HepG2 (cell line): ENCODE data around the gene AP2S1. TPM values are rescaled to one million over a fixed set of nuclear protein-coding genes. Genes with fewer than 3 reads are reported as not detected.

Source experiments
- AHDC1 ChIP-seq: sonication (generic); formaldehyde crosslinking; IDR thresholded peaks from 2 replicates; pipeline ENCODE4 v1.5.1; 2020; ENCODE audit warnings: mild to moderate bottlenecking, missing genetic modification reagents, borderline replicate concordance
- ASH2L ChIP-seq: fragments of 300-600, 200-600 bp; sonication (generic); IDR thresholded peaks from 2 replicates; pipeline ENCODE4 v1.7.0; 2017; ENCODE audit warnings: low read depth, mild to moderate bottlenecking, moderate library complexity, mixed read lengths, low read length; ENCODE audit not compliant: insufficient read length
- CBFB ChIP-seq: sonication (generic); formaldehyde crosslinking; IDR thresholded peaks from 2 replicates; pipeline ENCODE4 v1.4.0; 2020; ENCODE audit warnings: missing genetic modification reagents
- NR2F1 ChIP-seq, 2 experiments: fragments of 450-650 bp in 1 of 2; formaldehyde crosslinking in 1 of 2; IDR thresholded peaks; 2 replicates each; pipeline versions ENCODE4 v1.5.0 to v1.6.1; 2016 to 2020; ENCODE audit warnings: mild to moderate bottlenecking in 1 of 2, missing compliant biosample characterization in 1 of 2, missing genetic modification reagents in 1 of 2, moderate library complexity in 1 of 2
- PLRG1 ChIP-seq: fragments of 450-650 bp; conservative IDR thresholded peaks from 2 replicates; pipeline ENCODE4 v1.6.1; 2016
- PREB ChIP-seq: sonication (generic); formaldehyde crosslinking; IDR thresholded peaks from 2 replicates; pipeline ENCODE4 v1.4.0; 2020; ENCODE audit warnings: missing genetic modification reagents
- ZBTB42 ChIP-seq: sonication (generic); formaldehyde crosslinking; IDR thresholded peaks from 2 replicates; pipeline ENCODE4 v1.5.0; 2020; ENCODE audit warnings: mild to moderate bottlenecking, missing genetic modification reagents
- ZFP36 ChIP-seq: fragments of 150-350 bp; IDR thresholded peaks from 2 replicates; pipeline ENCODE4 v1.6.1; 2018; ENCODE audit warnings: borderline replicate concordance, low read length, low read depth; ENCODE audit not compliant: partially characterized antibody
- ZFP41 ChIP-seq: sonication (generic); formaldehyde crosslinking; IDR thresholded peaks from 2 replicates; pipeline ENCODE4 v1.4.0; 2020; ENCODE audit warnings: mild to moderate bottlenecking, missing genetic modification reagents, borderline replicate concordance
- ZNF207 ChIP-seq: fragments of 450-650 bp; IDR thresholded peaks from 2 replicates; pipeline ENCODE4 v1.6.1; 2016; ENCODE audit warnings: antibody characterized with exemption, borderline replicate concordance
- ZNF256 ChIP-seq: sonication (generic); formaldehyde crosslinking; conservative IDR thresholded peaks from 2 replicates; pipeline ENCODE4 v1.4.0; 2020; ENCODE audit warnings: missing genetic modification reagents
- ZNF326 ChIP-seq: sonication (generic); formaldehyde crosslinking; IDR thresholded peaks from 2 replicates; pipeline ENCODE4 v1.4.0; 2020; ENCODE audit warnings: missing genetic modification reagents, borderline replicate concordance
- ZNF333 ChIP-seq: sonication (generic); formaldehyde crosslinking; IDR thresholded peaks from 2 replicates; pipeline ENCODE4 v1.4.0; 2020; ENCODE audit warnings: mild to moderate bottlenecking, missing genetic modification reagents, borderline replicate concordance
- ZNF367 ChIP-seq: sonication (generic); formaldehyde crosslinking; IDR thresholded peaks from 2 replicates; pipeline ENCODE4 v1.4.0; 2020; ENCODE audit warnings: missing genetic modification reagents, borderline replicate concordance
- ZNF432 ChIP-seq: sonication (generic); formaldehyde crosslinking; IDR thresholded peaks from 2 replicates; pipeline ENCODE4 v1.5.0; 2020; ENCODE audit warnings: missing genetic modification reagents, mild to moderate bottlenecking, borderline replicate concordance
- ZNF773 ChIP-seq: sonication (generic); formaldehyde crosslinking; IDR thresholded peaks from 2 replicates; pipeline ENCODE4 v1.4.0; 2020; ENCODE audit warnings: missing genetic modification reagents, borderline replicate concordance
- ZNF878 ChIP-seq: sonication (generic); formaldehyde crosslinking; IDR thresholded peaks from 2 replicates; pipeline ENCODE4 v1.8.1; 2023; ENCODE audit warnings: mild to moderate bottlenecking, missing genetic modification reagents, moderate library complexity
- polyA plus RNA-seq, 8 experiments: library from polyadenylated mRNA; depleted of rRNA in 3 of 8; stranded (reverse) in 7 of 8; unstranded in 1 of 8; fragments of >200 nt; fragmentation: Illumina TruSeq in 4 of 8; extraction: Trizol in 4 of 8; gene quantifications; 2 replicates each; pipeline versions ENCODE4 v1.2.1 to v1.2.3, GENCODE V29; 2011 to 2016; ENCODE audit warnings: low read depth in 4 of 8, missing spikeins in 1 of 8, mixed read lengths in 1 of 8; ENCODE audit not compliant: insufficient read depth in 1 of 8
- total RNA-seq, 5 experiments: library from RNA; depleted of rRNA; stranded (reverse); fragments of >200 nt; fragmentation: Illumina TruSeq; extraction: Trizol; gene quantifications; 2 replicates each; pipeline ENCODE4 v1.2.3, GENCODE V29; 2016; ENCODE audit warnings: low read depth in 1 of 5
- TF ChIP-seq, protein P1 (sequence below): sonication (generic); formaldehyde crosslinking; IDR thresholded peaks from 2 replicates; pipeline ENCODE4 v1.5.0; 2020; ENCODE audit warnings: mild to moderate bottlenecking, missing genetic modification reagents
- TF ChIP-seq, protein P2 (sequence below): sonication (generic); formaldehyde crosslinking; IDR thresholded peaks from 2 replicates; pipeline ENCODE4 v1.5.0; 2020; ENCODE audit warnings: missing genetic modification reagents

Gene AP2S1
- total and polyA plus RNA-seq, 2 of the 13 experiments (the other 11 are each of a cell fraction or from before 2014, with no cell fraction given) = 45.2 to 86.1 TPM

DNA sequence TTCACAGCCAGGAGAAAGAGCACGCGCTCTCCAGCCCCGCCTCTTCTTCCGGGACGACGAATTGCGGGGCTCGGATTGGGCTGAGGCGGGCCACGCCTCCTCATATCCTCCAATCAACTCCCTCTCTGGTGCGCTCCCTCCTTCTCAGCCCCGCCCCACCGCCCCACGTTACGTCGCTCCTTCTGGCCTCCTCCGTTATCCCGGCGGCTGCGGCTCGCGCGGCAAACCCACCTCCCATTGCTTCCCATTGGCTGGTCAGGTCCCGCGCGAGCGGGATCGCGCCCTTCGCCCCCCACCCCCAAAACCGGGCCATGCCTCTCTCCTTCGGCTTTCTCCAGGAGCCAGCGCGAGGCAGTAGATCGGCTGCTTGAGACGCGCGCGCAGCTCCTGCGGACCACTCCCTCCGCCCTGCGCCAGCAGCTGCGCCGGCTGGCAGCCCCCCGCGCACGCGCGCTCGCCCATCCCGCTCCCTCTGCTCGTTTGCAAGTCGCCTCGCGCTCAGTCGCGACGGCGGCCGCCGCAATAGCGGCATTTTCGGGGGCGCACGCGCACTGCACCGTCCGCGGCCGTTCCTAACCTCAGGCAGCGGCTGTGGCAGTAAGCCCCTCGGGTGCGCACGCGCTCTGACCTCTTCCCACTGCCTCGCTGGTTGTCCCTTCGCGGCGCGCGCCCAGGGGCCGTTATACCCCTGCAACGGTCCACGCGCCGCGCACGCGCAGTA lies 9.6 kb upstream of the AP2S1 start (continued):
- TF ChIP-seq ZNF333 = peak; percentile 76; the same call in 1 of the 2 replicates
- TF ChIP-seq ZNF326 (CRISPR knock-in tag) = no peak
- TF ChIP-seq, protein P1, sequence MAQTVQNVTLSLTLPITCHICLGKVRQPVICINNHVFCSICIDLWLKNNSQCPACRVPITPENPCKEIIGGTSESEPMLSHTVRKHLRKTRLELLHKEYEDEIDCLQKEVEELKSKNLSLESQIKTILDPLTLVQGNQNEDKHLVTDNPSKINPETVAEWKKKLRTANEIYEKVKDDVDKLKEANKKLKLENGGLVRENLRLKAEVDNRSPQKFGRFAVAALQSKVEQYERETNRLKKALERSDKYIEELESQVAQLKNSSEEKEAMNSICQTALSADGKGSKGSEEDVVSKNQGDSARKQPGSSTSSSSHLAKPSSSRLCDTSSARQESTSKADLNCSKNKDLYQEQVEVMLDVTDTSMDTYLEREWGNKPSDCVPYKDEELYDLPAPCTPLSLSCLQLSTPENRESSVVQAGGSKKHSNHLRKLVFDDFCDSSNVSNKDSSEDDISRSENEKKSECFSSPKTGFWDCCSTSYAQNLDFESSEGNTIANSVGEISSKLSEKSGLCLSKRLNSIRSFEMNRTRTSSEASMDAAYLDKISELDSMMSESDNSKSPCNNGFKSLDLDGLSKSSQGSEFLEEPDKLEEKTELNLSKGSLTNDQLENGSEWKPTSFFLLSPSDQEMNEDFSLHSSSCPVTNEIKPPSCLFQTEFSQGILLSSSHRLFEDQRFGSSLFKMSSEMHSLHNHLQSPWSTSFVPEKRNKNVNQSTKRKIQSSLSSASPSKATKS (CRISPR knock-in tag) = no peak
- TF ChIP-seq, protein P2, sequence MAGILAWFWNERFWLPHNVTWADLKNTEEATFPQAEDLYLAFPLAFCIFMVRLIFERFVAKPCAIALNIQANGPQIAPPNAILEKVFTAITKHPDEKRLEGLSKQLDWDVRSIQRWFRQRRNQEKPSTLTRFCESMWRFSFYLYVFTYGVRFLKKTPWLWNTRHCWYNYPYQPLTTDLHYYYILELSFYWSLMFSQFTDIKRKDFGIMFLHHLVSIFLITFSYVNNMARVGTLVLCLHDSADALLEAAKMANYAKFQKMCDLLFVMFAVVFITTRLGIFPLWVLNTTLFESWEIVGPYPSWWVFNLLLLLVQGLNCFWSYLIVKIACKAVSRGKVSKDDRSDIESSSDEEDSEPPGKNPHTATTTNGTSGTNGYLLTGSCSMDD (CRISPR knock-in tag) = peak; percentile 74; the same call in 1 of the 2 replicates
- TF ChIP-seq ZNF207 = no peak
- TF ChIP-seq ZNF256 (CRISPR knock-in tag) = no peak; the same call in 1 of the 2 replicates
- TF ChIP-seq ZFP36 = no peak
- TF ChIP-seq NR2F1 (CRISPR knock-in tag; IDR thresholded peaks at IDR 0.05) = no peak
- TF ChIP-seq PREB (CRISPR knock-in tag) = no peak
- TF ChIP-seq AHDC1 = no peak
- no peak for TF ChIP-seq ZFP41
- no peak for TF ChIP-seq ZBTB42
- no peak for TF ChIP-seq PLRG1
- no peak for TF ChIP-seq ZNF367
- TF ChIP-seq ZNF773 (CRISPR knock-in tag) = peak; percentile 70; the same call in 1 of the 2 replicates
- TF ChIP-seq ZNF432 (CRISPR knock-in tag) = no peak
- TF ChIP-seq ZNF878 (CRISPR knock-in tag) = peak; percentile 94; the same call in 1 of the 2 replicates
- peak; percentile 47; the same call in 1 of the 2 replicates for TF ChIP-seq CBFB
- TF ChIP-seq ASH2L = peak; percentile 69
